ENCODE measurements around the gene TFIP11. TPM values are rescaled to one million over a fixed set of nuclear protein-coding genes. Genes with fewer than 3 reads are reported as not detected.
A peak's percentile ranks its signal among the peaks of the same experiment; 100 is the strongest.

TFIP11 gene
- total and polyA plus RNA-seq, 12 donors, result 18.8 to 25.5 (median 23.0) TPM

- DNase-seq, result no peak
- peaks cover 0 to 39% (median 17%) of the 10 kb centered on the region in 9 donors for H3K4me1 ChIP-seq
- no peak overlapping the region for H3K4me3 ChIP-seq
- TF ChIP-seq CTCF (IDR thresholded peaks at IDR 0.05), result no peak
- no peaks in the 10 kb centered on the region for H3K9me3 ChIP-seq
- WGBS, 2 donors, result 45 to 52% methylated on average over 3 of the region's 3 CpGs
- ATAC-seq, result peak in 3 of 8 donors; percentile 20 to 51 (median 49)
- H3K27ac ChIP-seq, result peak overlapping the region; percentile 4 to 82 (median 78)
- intact Hi-C loops (cut with DNase I), result loop anchor here in 2 of 10 donors (1.0 to 10.0 kb wide), 2 partner anchors 24 to 58 kb away; no protein-coding TSS in a partner anchor
- H3K27me3 ChIP-seq, result no peaks in the 10 kb centered on the region
- peaks cover 0 to 96% (median 9%) of the 10 kb centered on the region in 9 donors for H3K36me3 ChIP-seq
Measured at GRCh38 chr22:26527167-26527566, 14.9 kb upstream of the TFIP11 start.

- H3K27me3 ChIP-seq, result no peaks in the 10 kb centered on the region
- ATAC-seq (no peak), DNase-seq (no peak)
- peaks cover 0 to 39% (median 17%) of the 10 kb centered on the region in 9 donors for H3K4me1 ChIP-seq
- H3K27ac ChIP-seq, result peak overlapping the region in 6 of 10 donors; percentile 8 to 81 (median 78)
- H3K4me3 ChIP-seq, result no peak overlapping the region
- 70 to 75% methylated on average over 7 of the region's 7 CpGs for WGBS, 2 donors
- peaks cover 0 to 84% (median 4%) of the 10 kb centered on the region in 9 donors for H3K36me3 ChIP-seq
- TF ChIP-seq CTCF (IDR thresholded peaks at IDR 0.05), result no peak
- H3K9me3 ChIP-seq, result no peaks in the 10 kb centered on the region
- intact Hi-C loops (cut with DNase I), result loop anchor here in 1 of 10 donors (10.0 kb wide), 1 partner anchor 59 kb away; no protein-coding TSS in a partner anchor
Measured at GRCh38 chr22:26525946-26526564, 13.8 kb upstream of the TFIP11 start.

GRCh38 chr22:26524870-26525269, 12.6 kb upstream of the TFIP11 start:
- TF ChIP-seq CTCF (IDR thresholded peaks at IDR 0.05), result no peak
- Histone ChIP-seq H3K4me3 (no peak overlapping the region), H3K36me3 (peaks cover 0 to 73% (median 0%) of the 10 kb centered on the region in 9 donors), H3K9me3 (no peaks in the 10 kb centered on the region), H3K27ac (peak overlapping the region in 7 of 10 donors; percentile 5 to 81 (median 41)), H3K4me1 (peaks cover 0 to 39% (median 17%) of the 10 kb centered on the region in 9 donors), H3K27me3 (no peaks in the 10 kb centered on the region)
- DNase-seq (no peak), ATAC-seq (peak in 1 of 8 donors; percentile 12)
- WGBS, 2 donors, result 47 to 68% methylated on average over 4 of the region's 4 CpGs
- intact Hi-C loops (cut with DNase I), result loop anchor here in 1 of 10 donors (10.0 kb wide), 1 partner anchor 60 kb away; no protein-coding TSS in a partner anchor

GRCh38 chr22:26522592-26522991, 10.3 kb upstream of the TFIP11 start:
- H3K4me3 ChIP-seq, result no peak overlapping the region
- intact Hi-C loops (cut with DNase I), result loop anchor here in 1 of 10 donors (10.0 kb wide), 1 partner anchor 62 kb away; no protein-coding TSS in a partner anchor
- 93% methylated on average over 4 of the region's 4 CpGs for WGBS, 2 donors

More at GRCh38 chr22:26522592-26522991, 10.3 kb upstream of the TFIP11 start:
- no peak for TF ChIP-seq CTCF (IDR thresholded peaks at IDR 0.05)
- H3K27ac ChIP-seq, result no peak overlapping the region
- ATAC-seq, result no peak
- DNase-seq, result no peak
- H3K4me1 ChIP-seq, result peaks cover 0 to 26% (median 8%) of the 10 kb centered on the region in 9 donors
- no peaks in the 10 kb centered on the region for H3K9me3 ChIP-seq
- peaks cover 0 to 50% (median 0%) of the 10 kb centered on the region in 9 donors for H3K36me3 ChIP-seq
- no peaks in the 10 kb centered on the region for H3K27me3 ChIP-seq

Data from heart right ventricle (tissue), 16 donors.